OCI-LY7 (cell line): ENCODE measurements around the gene AFF3.

Source experiments
- EZH2phosphoT487 ChIP-seq: fragments of 200-600 bp; sonication (generic); IDR thresholded peaks from 2 replicates; pipeline ENCODE4 v1.6.1; 2018; ENCODE audit warnings: low read depth, borderline replicate concordance, mild to moderate bottlenecking, mixed run types, antibody characterized with exemption, low read length, moderate library complexity, mixed read lengths
- TF ChIP-seq, protein P1 (sequence below): fragments of 200-600 bp; sonication (generic); conservative IDR thresholded peaks from 2 replicates; pipeline ENCODE4 v1.5.1; 2014; ENCODE audit warnings: mild to moderate bottlenecking, antibody characterized with exemption, low read length, moderate library complexity, mixed read lengths

DNA sequence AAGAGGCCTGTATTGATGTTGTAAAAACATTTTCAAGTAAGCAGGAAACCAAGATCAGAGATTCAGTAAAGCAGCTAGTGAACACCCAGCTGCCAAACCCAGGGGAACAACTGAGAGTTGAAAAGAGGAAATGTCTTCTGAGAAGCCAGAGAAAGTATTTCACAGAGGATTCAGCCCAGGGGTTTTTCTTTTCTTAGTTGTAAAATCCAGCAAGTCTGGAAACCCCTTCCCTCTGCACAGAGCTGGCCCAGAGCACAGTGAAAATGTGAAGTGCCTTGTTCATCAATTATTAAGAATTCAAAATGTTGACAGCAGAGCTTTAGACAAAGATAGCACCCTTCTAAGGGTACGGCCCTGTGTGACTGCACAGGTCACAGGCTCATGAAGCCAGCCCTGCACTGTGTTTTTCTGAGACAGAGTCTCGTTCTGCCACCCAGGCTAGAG, 28.4 kb downstream of the AFF3 start:
- TF ChIP-seq, protein P1, sequence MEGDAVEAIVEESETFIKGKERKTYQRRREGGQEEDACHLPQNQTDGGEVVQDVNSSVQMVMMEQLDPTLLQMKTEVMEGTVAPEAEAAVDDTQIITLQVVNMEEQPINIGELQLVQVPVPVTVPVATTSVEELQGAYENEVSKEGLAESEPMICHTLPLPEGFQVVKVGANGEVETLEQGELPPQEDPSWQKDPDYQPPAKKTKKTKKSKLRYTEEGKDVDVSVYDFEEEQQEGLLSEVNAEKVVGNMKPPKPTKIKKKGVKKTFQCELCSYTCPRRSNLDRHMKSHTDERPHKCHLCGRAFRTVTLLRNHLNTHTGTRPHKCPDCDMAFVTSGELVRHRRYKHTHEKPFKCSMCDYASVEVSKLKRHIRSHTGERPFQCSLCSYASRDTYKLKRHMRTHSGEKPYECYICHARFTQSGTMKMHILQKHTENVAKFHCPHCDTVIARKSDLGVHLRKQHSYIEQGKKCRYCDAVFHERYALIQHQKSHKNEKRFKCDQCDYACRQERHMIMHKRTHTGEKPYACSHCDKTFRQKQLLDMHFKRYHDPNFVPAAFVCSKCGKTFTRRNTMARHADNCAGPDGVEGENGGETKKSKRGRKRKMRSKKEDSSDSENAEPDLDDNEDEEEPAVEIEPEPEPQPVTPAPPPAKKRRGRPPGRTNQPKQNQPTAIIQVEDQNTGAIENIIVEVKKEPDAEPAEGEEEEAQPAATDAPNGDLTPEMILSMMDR: no peak
- no peak for TF ChIP-seq EZH2phosphoT487
